HepG2 (cell line): ENCODE data around the gene SLC24A4. TPM values are rescaled to one million over a fixed set of nuclear protein-coding genes. Genes with fewer than 3 reads are reported as not detected.

Experiments
- ATAC-seq: fragments of 200-7000 bp; cut with Tn5 transposase; 3 replicates; pipeline ENCODE4 v1.9.1; 2020; ENCODE audit warnings: mild to moderate bottlenecking, moderate library complexity
- BruUV-seq: library from RNA; stranded (reverse); fragments of 400-500 nt; replicated peaks from 2 replicates; lab custom pipeline; 2021; lab: Mats Ljungman, UMichigan
- CTCF ChIA-PET: fragments of 300-600 bp; formaldehyde crosslinking; extraction: SDS; loops from one replicate; lab custom pipeline; 2021; ENCODE audit warnings: low total read pairs, inconsistent platforms, low intra/inter-chr PET ratio; lab: Yijun Ruan, JAX
- POLR2A ChIA-PET: fragments of 350-600 bp; sonication (Branson Sonifier 250); formaldehyde crosslinking; loops from one replicate; lab custom pipeline; 2020; ENCODE audit warnings: antibody characterized with exemption, inconsistent platforms; lab: Yijun Ruan, JAX
- DNase-seq: peaks from one replicate; pipeline ENCODE4 v3.0.0-alpha.2; 2015; ENCODE audit warnings: low spot score
- FAIRE-seq: peaks from 3 replicates; lab custom pipeline; 2011; peaks lifted over from hg19 to GRCh38; lab: Jason Lieb, UNC
- H2AFZ ChIP-seq: one replicate; pipeline ENCODE4 v1.6.1; 2011; ENCODE audit warnings: low read length, inconsistent platforms
- H3K27ac ChIP-seq: fragments of 300-600 bp; 3 replicates; pipeline ENCODE4 v1.8.0; 2011; ENCODE audit warnings: mixed run types, mild to moderate bottlenecking, mixed read lengths, low read length, inconsistent platforms; ENCODE audit not compliant: insufficient read depth; ENCODE audit errors: extremely low read length
- H3K27me3 ChIP-seq, 2 experiments: fragments of 200-600 bp in 1 of 2; 2 replicates in 1 of 2; 3 replicates in 1 of 2; pipeline versions ENCODE4 v1.6.0 to v1.8.0; 2011; ENCODE audit warnings: low read length in 2 of 2, mild to moderate bottlenecking in 2 of 2, moderate library complexity in 2 of 2, inconsistent platforms in 1 of 2; ENCODE audit not compliant: insufficient read depth in 2 of 2, control insufficient read depth in 1 of 2
- H3K36me3 ChIP-seq, 2 experiments: fragments of 200-600 bp in 1 of 2; replicated peaks in 1 of 2; 2 replicates in 1 of 2; 3 replicates in 1 of 2; pipeline versions ENCODE4 v1.5.1 to v1.8.0; 2011; ENCODE audit warnings: low read length in 2 of 2, inconsistent platforms in 1 of 2; ENCODE audit not compliant: insufficient read depth in 2 of 2, control insufficient read depth in 1 of 2
- H3K4me1 ChIP-seq: 2 replicates; pipeline ENCODE4 v1.5.1; 2012; ENCODE audit warnings: low read length, inconsistent platforms; ENCODE audit not compliant: insufficient read depth
- H3K4me2 ChIP-seq: 2 replicates; pipeline ENCODE4 v1.6.0; 2011; ENCODE audit warnings: low read depth, low read length, inconsistent platforms
- H3K4me3 ChIP-seq, 3 experiments: fragments of 200-600 bp in 1 of 3; sonication (generic), shearing (Covaris generic) in 1 of 3; replicated peaks in 1 of 3; 2 replicates each; pipeline ENCODE4 v1.5.1; 2011 to 2016; ENCODE audit warnings: low read length in 3 of 3, inconsistent platforms in 2 of 3, low read depth in 2 of 3, mild to moderate bottlenecking in 2 of 3, control low read depth in 1 of 3, mixed read lengths in 1 of 3; ENCODE audit not compliant: insufficient read depth in 1 of 3
- H3K79me2 ChIP-seq: one replicate; pipeline ENCODE4 v1.6.1; 2011; ENCODE audit warnings: low read length, inconsistent platforms; ENCODE audit not compliant: insufficient read depth
- H3K9ac ChIP-seq: 2 replicates; pipeline ENCODE4 v1.6.0; 2011; ENCODE audit warnings: mild to moderate bottlenecking, low read depth, low read length, inconsistent platforms; ENCODE audit not compliant: insufficient read depth
- H3K9me3 ChIP-seq: 2 replicates; pipeline ENCODE4 v1.5.1; 2012; ENCODE audit warnings: mild to moderate bottlenecking, low read length
- H4K20me1 ChIP-seq: 2 replicates; pipeline ENCODE4 v1.6.0; 2011; ENCODE audit warnings: inconsistent platforms, mild to moderate bottlenecking, low read length, moderate library complexity; ENCODE audit not compliant: insufficient read depth
- FOXO1 ChIP-seq: sonication (generic); formaldehyde crosslinking; IDR thresholded peaks from 2 replicates; pipeline ENCODE4 v1.4.0; 2020; ENCODE audit warnings: missing genetic modification reagents
- HNRNPUL1 ChIP-seq: fragments of 200-400 bp; formaldehyde crosslinking; IDR thresholded peaks from 2 replicates; pipeline ENCODE4 v1.6.1; 2017; ENCODE audit warnings: low read depth, mild to moderate bottlenecking, low read length, moderate library complexity
- PBX2 ChIP-seq: IDR thresholded peaks from 2 replicates; pipeline ENCODE4 v1.6.1; 2016; ENCODE audit warnings: control low read depth
- POLR2AphosphoS2 ChIP-seq: IDR thresholded peaks from 2 replicates; pipeline ENCODE4 v1.6.1; 2011; ENCODE audit warnings: low read depth, low read length, improper control_type of control experiment
- SRSF1 ChIP-seq: fragments of 200-400 bp; formaldehyde crosslinking; optimal IDR thresholded peaks from 2 replicates; pipeline ENCODE3; 2017; ENCODE audit warnings: mild to moderate bottlenecking, low read depth, low read length, moderate library complexity
- TBX2 ChIP-seq: sonication (generic); formaldehyde crosslinking; IDR thresholded peaks from 2 replicates; pipeline ENCODE4 v1.5.0; 2020; ENCODE audit warnings: missing genetic modification reagents, mild to moderate bottlenecking, borderline replicate concordance
- TEF ChIP-seq: sonication (generic); formaldehyde crosslinking; IDR thresholded peaks from 2 replicates; pipeline ENCODE4 v1.5.0; 2020; ENCODE audit warnings: missing genetic modification reagents
- WIZ ChIP-seq: sonication (generic); formaldehyde crosslinking; IDR thresholded peaks from 2 replicates; pipeline ENCODE4 v1.5.1; 2020; ENCODE audit warnings: mild to moderate bottlenecking, missing genetic modification reagents
- ZBTB43 ChIP-seq: sonication (generic); formaldehyde crosslinking; conservative IDR thresholded peaks from 2 replicates; pipeline ENCODE4 v1.4.0; 2020; ENCODE audit warnings: missing genetic modification reagents
- ZGPAT ChIP-seq: IDR thresholded peaks from 2 replicates; pipeline ENCODE4 v1.6.1; 2016; ENCODE audit warnings: mild to moderate bottlenecking
- ZNF207 ChIP-seq: fragments of 450-650 bp; IDR thresholded peaks from 2 replicates; pipeline ENCODE4 v1.6.1; 2016; ENCODE audit warnings: antibody characterized with exemption, borderline replicate concordance
- ZNF614 ChIP-seq: IDR thresholded peaks from 2 replicates; pipeline ENCODE4 v1.6.1; 2018; ENCODE audit warnings: missing biosample characterization, missing genetic modification reagents, inconsistent platforms, borderline replicate concordance
- ZNF652 ChIP-seq: IDR thresholded peaks from 2 replicates; pipeline ENCODE4 v1.6.1; 2016; ENCODE audit warnings: low read depth, borderline replicate concordance
- ZNF850 ChIP-seq: sonication (generic); formaldehyde crosslinking; conservative IDR thresholded peaks from 2 replicates; pipeline ENCODE4 v1.9.0; 2021; ENCODE audit warnings: mild to moderate bottlenecking, missing genetic modification reagents
- WGBS: methylation state at CpG from one replicate; pipeline ENCODE4 v1.1.6; 2017; ENCODE audit warnings: low lambda C conversion rate; 5-methylcytosine and 5-hydroxymethylcytosine counted together
- in situ Hi-C: cut with HindIII; loops from 2 replicates; pipeline ENCODE4 v1.10.0; 2017; ENCODE audit warnings: low pct_unique_long_range_greater_than_20kb; ENCODE audit not compliant: extremely low pct_ligation_motif_present
- intact Hi-C: fragments of 100-400 bp; cut with micrococcal nuclease; formaldehyde crosslinking; loops from one replicate; pipeline ENCODE4 v1.10.0; 2022; ENCODE audit not compliant: unreplicated experiment
- polyA plus RNA-seq, 8 experiments: library from polyadenylated mRNA; depleted of rRNA in 3 of 8; stranded (reverse) in 7 of 8; unstranded in 1 of 8; fragments of >200 nt; fragmentation: Illumina TruSeq in 4 of 8; extraction: Trizol in 4 of 8; gene quantifications; 2 replicates each; pipeline versions ENCODE4 v1.2.1 to v1.2.3, GENCODE V29; 2011 to 2016; ENCODE audit warnings: low read depth in 4 of 8, missing spikeins in 1 of 8, mixed read lengths in 1 of 8; ENCODE audit not compliant: insufficient read depth in 1 of 8
- total RNA-seq, 5 experiments: library from RNA; depleted of rRNA; stranded (reverse); fragments of >200 nt; fragmentation: Illumina TruSeq; extraction: Trizol; gene quantifications; 2 replicates each; pipeline ENCODE4 v1.2.3, GENCODE V29; 2016; ENCODE audit warnings: low read depth in 1 of 5
- TF ChIP-seq, protein P1 (sequence below): IDR thresholded peaks from 2 replicates; pipeline ENCODE4 v1.6.1; 2016; ENCODE audit warnings: missing compliant biosample characterization, missing genetic modification reagents, borderline replicate concordance
- TF ChIP-seq, protein P2 (sequence below): sonication (generic); formaldehyde crosslinking; IDR thresholded peaks from 2 replicates; pipeline ENCODE4 v1.5.1; 2020; ENCODE audit warnings: missing genetic modification reagents, mild to moderate bottlenecking, borderline replicate concordance

SLC24A4 gene
- total and polyA plus RNA-seq, 2 of the 13 experiments (the other 11 are each of a cell fraction or from before 2014, with no cell fraction given) = not detected

DNA sequence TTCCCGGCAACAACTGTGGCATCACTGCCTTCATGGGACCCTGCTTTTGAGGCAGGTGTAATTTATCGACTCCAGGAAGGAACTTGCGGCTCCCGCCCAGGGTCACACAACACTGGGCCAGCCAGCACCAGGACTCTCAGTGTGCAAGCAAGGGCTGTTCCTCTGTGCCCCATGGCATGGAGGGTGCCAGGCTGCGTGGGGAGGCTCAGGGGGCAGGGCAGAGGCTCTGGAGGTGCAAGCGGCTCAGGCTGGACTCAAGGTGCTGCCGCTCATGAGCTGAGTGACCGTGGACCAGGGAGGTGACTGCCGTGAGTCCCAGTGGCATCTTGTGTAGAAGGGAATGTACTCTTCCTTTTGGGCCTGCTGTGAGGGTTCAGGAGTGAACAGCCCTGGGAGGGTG, 57.6 kb downstream of the SLC24A4 start:
- H2AFZ ChIP-seq = no peak overlapping the region
- H3K9me3 ChIP-seq = no peaks in the 10 kb centered on the region
- CTCF ChIA-PET = no interaction called here
- no TSS peak for BruUV-seq
- no peak overlapping the region for H3K4me2 ChIP-seq
- no peak overlapping the region for H3K27ac ChIP-seq
- in situ Hi-C loops (no loop called here), intact Hi-C loops (no loop called here)
- H3K27me3 ChIP-seq = peaks cover 2 to 36% of the 10 kb centered on the region in 2 experiments; a peak in 4 of 5 replicates
- H3K79me2 ChIP-seq = no peaks in the 10 kb centered on the region
- no peak overlapping the region for H3K9ac ChIP-seq
- no peaks in the 10 kb centered on the region for H3K4me1 ChIP-seq
- POLR2A ChIA-PET = no interaction called here
- TF ChIP-seq ZNF850 (no peak), ZGPAT (CRISPR knock-in tag) (no peak), TBX2 (no peak), ZBTB43 (CRISPR knock-in tag) (no peak), PBX2 (no peak), POLR2AphosphoS2 (no peak), ZNF652 (no peak), WIZ (CRISPR knock-in tag) (no peak), TEF (CRISPR knock-in tag) (no peak), HNRNPUL1 (no peak), SRSF1 (no peak), ZNF207 (no peak), FOXO1 (CRISPR knock-in tag) (no peak), ZNF614 (no peak)
- TF ChIP-seq, protein P1, sequence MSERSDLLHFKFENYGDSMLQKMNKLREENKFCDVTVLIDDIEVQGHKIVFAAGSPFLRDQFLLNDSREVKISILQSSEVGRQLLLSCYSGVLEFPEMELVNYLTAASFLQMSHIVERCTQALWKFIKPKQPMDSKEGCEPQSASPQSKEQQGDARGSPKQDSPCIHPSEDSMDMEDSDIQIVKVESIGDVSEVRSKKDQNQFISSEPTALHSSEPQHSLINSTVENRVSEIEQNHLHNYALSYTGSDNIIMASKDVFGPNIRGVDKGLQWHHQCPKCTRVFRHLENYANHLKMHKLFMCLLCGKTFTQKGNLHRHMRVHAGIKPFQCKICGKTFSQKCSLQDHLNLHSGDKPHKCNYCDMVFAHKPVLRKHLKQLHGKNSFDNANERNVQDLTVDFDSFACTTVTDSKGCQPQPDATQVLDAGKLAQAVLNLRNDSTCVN = no peak
- TF ChIP-seq, protein P2, sequence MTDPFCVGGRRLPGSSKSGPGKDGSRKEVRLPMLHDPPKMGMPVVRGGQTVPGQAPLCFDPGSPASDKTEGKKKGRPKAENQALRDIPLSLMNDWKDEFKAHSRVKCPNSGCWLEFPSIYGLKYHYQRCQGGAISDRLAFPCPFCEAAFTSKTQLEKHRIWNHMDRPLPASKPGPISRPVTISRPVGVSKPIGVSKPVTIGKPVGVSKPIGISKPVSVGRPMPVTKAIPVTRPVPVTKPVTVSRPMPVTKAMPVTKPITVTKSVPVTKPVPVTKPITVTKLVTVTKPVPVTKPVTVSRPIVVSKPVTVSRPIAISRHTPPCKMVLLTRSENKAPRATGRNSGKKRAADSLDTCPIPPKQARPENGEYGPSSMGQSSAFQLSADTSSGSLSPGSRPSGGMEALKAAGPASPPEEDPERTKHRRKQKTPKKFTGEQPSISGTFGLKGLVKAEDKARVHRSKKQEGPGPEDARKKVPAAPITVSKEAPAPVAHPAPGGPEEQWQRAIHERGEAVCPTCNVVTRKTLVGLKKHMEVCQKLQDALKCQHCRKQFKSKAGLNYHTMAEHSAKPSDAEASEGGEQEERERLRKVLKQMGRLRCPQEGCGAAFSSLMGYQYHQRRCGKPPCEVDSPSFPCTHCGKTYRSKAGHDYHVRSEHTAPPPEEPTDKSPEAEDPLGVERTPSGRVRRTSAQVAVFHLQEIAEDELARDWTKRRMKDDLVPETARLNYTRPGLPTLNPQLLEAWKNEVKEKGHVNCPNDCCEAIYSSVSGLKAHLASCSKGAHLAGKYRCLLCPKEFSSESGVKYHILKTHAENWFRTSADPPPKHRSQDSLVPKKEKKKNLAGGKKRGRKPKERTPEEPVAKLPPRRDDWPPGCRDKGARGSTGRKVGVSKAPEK (CRISPR knock-in tag) = no peak
- no peak for ATAC-seq
- no peak for FAIRE-seq
- WGBS = 71% methylated on average over 4 of the region's 9 CpGs
- no peaks in the 10 kb centered on the region for H3K36me3 ChIP-seq
- H4K20me1 ChIP-seq = no peaks in the 10 kb centered on the region
- no peak for DNase-seq
- H3K4me3 ChIP-seq = no peak overlapping the region
